Neural cell (in vitro differentiated cells): ENCODE results near the gene APOL4. TPM values are rescaled to one million over a fixed set of nuclear protein-coding genes. Genes with fewer than 3 reads are reported as not detected.
"Not testable (repeated sequence)": the region's sequence is repeated elsewhere in the genome, so short reads cannot be mapped to it uniquely, and the experiment has no call there.

Experiments
- H2AFZ ChIP-seq: fragments of 200-600, 300-800 bp; sonication (generic), shearing (Covaris generic); 2 replicates; pipeline ENCODE4 v1.6.0; 2014; ENCODE audit warnings: low read depth, mild to moderate bottlenecking, antibody characterized with exemption, low read length, moderate library complexity
- H3F3A ChIP-seq: fragments of 200-600 bp; shearing (Covaris generic); 2 replicates; pipeline ENCODE4 v1.6.1; 2016; ENCODE audit warnings: mild to moderate bottlenecking, moderate library complexity, mixed read lengths, antibody characterized with exemption, low read length; ENCODE audit not compliant: insufficient read depth, poor library complexity, severe bottlenecking
- H3K27ac ChIP-seq: fragments of 200-600, 300-800 bp; sonication (generic), shearing (Covaris generic); 2 replicates; pipeline ENCODE4 v1.5.1; 2014; ENCODE audit warnings: mild to moderate bottlenecking, low read length, moderate library complexity
- H3K27me3 ChIP-seq: fragments of 300-800, 200-600 bp; sonication (generic), shearing (Covaris generic); 2 replicates; pipeline ENCODE4 v1.6.0; 2014; ENCODE audit warnings: mild to moderate bottlenecking, low read depth, low read length, moderate library complexity; ENCODE audit not compliant: insufficient read depth
- H3K36me3 ChIP-seq: fragments of 300-800, 200-600 bp; sonication (generic), shearing (Covaris generic); 2 replicates; pipeline ENCODE4 v1.5.1; 2014; ENCODE audit warnings: mild to moderate bottlenecking, antibody characterized with exemption, low read length, moderate library complexity; ENCODE audit not compliant: insufficient read depth
- H3K4me2 ChIP-seq: fragments of 300-800, 200-600 bp; sonication (generic), shearing (Covaris generic); 2 replicates; pipeline ENCODE4 v1.6.0; 2014; ENCODE audit warnings: mild to moderate bottlenecking, low read length
- H3K4me3 ChIP-seq: fragments of 300-800, 200-600 bp; sonication (generic), shearing (Covaris generic); 2 replicates; pipeline ENCODE4 v1.5.1; 2014; ENCODE audit warnings: mild to moderate bottlenecking, low read length, moderate library complexity
- H3K79me2 ChIP-seq: fragments of 200-600 bp; shearing (Covaris generic); replicated peaks from 2 replicates; pipeline ENCODE4 v1.6.0; 2014; ENCODE audit warnings: mild to moderate bottlenecking, low read length, moderate library complexity; ENCODE audit not compliant: insufficient read depth
- H3K9ac ChIP-seq: fragments of 300-800, 200-600 bp; sonication (generic), shearing (Covaris generic); 2 replicates; pipeline ENCODE4 v1.6.1; 2016; ENCODE audit warnings: mild to moderate bottlenecking, low read length, mixed read lengths
- H3K9me2 ChIP-seq: fragments of 200-600 bp; shearing (Covaris generic); 2 replicates; pipeline ENCODE4 v1.6.1; 2016; ENCODE audit warnings: mild to moderate bottlenecking, low read length, mixed read lengths; ENCODE audit not compliant: insufficient read depth
- H3K9me3 ChIP-seq: fragments of 200-600, 300-800 bp; sonication (generic), shearing (Covaris generic); 2 replicates; pipeline ENCODE4 v1.6.1; 2016; ENCODE audit warnings: mild to moderate bottlenecking, mixed run types, low read length, moderate library complexity, mixed read lengths
- H4K20me1 ChIP-seq: fragments of 200-600 bp; shearing (Covaris generic); 2 replicates; pipeline ENCODE4 v1.6.1; 2016; ENCODE audit warnings: mild to moderate bottlenecking, mixed run types; ENCODE audit not compliant: insufficient read depth
- CTCF ChIP-seq: fragments of 450-650 bp; IDR thresholded peaks from 2 replicates; pipeline ENCODE4 v1.5.1; 2014; ENCODE audit warnings: antibody characterized with exemption, mild to moderate bottlenecking, moderate library complexity; ENCODE audit not compliant: poor library complexity, severe bottlenecking
- EP300 ChIP-seq: fragments of 450-650 bp; conservative IDR thresholded peaks from 2 replicates; pipeline ENCODE4 v1.6.1; 2014; ENCODE audit warnings: antibody characterized with exemption, mild to moderate bottlenecking, moderate library complexity; ENCODE audit not compliant: poor library complexity, severe bottlenecking
- EZH2 ChIP-seq: fragments of 200-600, 300-800 bp; shearing (Covaris generic), sonication (generic); IDR thresholded peaks from 2 replicates; pipeline ENCODE4 v1.6.1; 2014; ENCODE audit warnings: antibody characterized with exemption, low read length, borderline replicate concordance, mild to moderate bottlenecking; ENCODE audit not compliant: insufficient read depth, poor library complexity, severe bottlenecking
- MXI1 ChIP-seq: fragments of 450-650 bp; conservative IDR thresholded peaks from 2 replicates; pipeline ENCODE4 v1.6.1; 2014; ENCODE audit warnings: antibody characterized with exemption, mild to moderate bottlenecking; ENCODE audit not compliant: poor library complexity, severe bottlenecking
- POLR2AphosphoS5 ChIP-seq: IDR thresholded peaks from 2 replicates; pipeline ENCODE4 v1.6.1; 2012
- RAD21 ChIP-seq: fragments of 450-650 bp; conservative IDR thresholded peaks from 2 replicates; pipeline ENCODE4 v1.6.1; 2014; ENCODE audit warnings: antibody characterized with exemption, mild to moderate bottlenecking, moderate library complexity
- REST ChIP-seq: IDR thresholded peaks from 2 replicates; pipeline ENCODE4 v1.6.1; 2012; ENCODE audit warnings: borderline replicate concordance
- SMC3 ChIP-seq: fragments of 450-650 bp; conservative IDR thresholded peaks from 2 replicates; pipeline ENCODE4 v1.6.1; 2014; ENCODE audit warnings: antibody characterized with exemption, mild to moderate bottlenecking, moderate library complexity; ENCODE audit not compliant: poor library complexity
- TAF1 ChIP-seq: IDR thresholded peaks from 2 replicates; pipeline ENCODE4 v1.6.1; 2012; ENCODE audit warnings: low read depth
- polyA plus RNA-seq: library from polyadenylated mRNA; depleted of rRNA; stranded (reverse); fragments of >200 nt; gene quantifications from 2 replicates; pipeline ENCODE4 v1.2.3, GENCODE V29; 2014

Gene APOL4
- polyA plus RNA-seq, 1 donor from 2014 or later = not detected

GRCh38 chr22:36202906-36203305 lies 1.3 kb upstream of the APOL4 start:
- not testable (repeated sequence) for H3K4me2 ChIP-seq, H3K79me2 ChIP-seq, H3K27me3 ChIP-seq, H3K9me2 ChIP-seq, H3K36me3 ChIP-seq, H3K9me3 ChIP-seq, H3K27ac ChIP-seq, H4K20me1 ChIP-seq, H3K4me3 ChIP-seq, H3F3A ChIP-seq, H2AFZ ChIP-seq, H3K9ac ChIP-seq

GRCh38 chr22:36201025-36201424 lies 584 bp downstream of the APOL4 start:
- not testable (repeated sequence) for H4K20me1 ChIP-seq, H3K4me2 ChIP-seq, H2AFZ ChIP-seq, H3K27me3 ChIP-seq, H3K9me3 ChIP-seq, H3K9ac ChIP-seq, H3K4me3 ChIP-seq, H3F3A ChIP-seq, H3K79me2 ChIP-seq, H3K36me3 ChIP-seq, H3K27ac ChIP-seq, H3K9me2 ChIP-seq

- Histone ChIP-seq H3K27ac (no peak overlapping the region), H3K27me3 (no peaks in the 10 kb centered on the region), H3K9me3 (no peaks in the 10 kb centered on the region), H3K4me2 (no peak overlapping the region), H3K4me3 (no peak overlapping the region), H3K79me2 (no peaks in the 10 kb centered on the region), H3K9me2 (no peaks in the 10 kb centered on the region), H3K9ac (no peak overlapping the region), H4K20me1 (no peaks in the 10 kb centered on the region), H3K36me3 (no peaks in the 10 kb centered on the region), H3F3A (no peaks in the 10 kb centered on the region), H2AFZ (no peak overlapping the region)
- TF ChIP-seq EP300 (no peak), POLR2AphosphoS5 (no peak), TAF1 (no peak), SMC3 (no peak), REST (no peak), RAD21 (no peak), CTCF (no peak), EZH2 (no peak), MXI1 (no peak)
Measured at GRCh38 chr22:36199001-36199551, 2.5 kb downstream of the APOL4 start.
